ENCODE measurements around the gene BEAN1. TPM values are rescaled to one million over a fixed set of nuclear protein-coding genes. Genes with fewer than 3 reads are reported as not detected.

Gene BEAN1
- total and polyA plus RNA-seq, 8 donors, result 0.40 to 3.7 (median 0.55) TPM; not detected in 5

DNA sequence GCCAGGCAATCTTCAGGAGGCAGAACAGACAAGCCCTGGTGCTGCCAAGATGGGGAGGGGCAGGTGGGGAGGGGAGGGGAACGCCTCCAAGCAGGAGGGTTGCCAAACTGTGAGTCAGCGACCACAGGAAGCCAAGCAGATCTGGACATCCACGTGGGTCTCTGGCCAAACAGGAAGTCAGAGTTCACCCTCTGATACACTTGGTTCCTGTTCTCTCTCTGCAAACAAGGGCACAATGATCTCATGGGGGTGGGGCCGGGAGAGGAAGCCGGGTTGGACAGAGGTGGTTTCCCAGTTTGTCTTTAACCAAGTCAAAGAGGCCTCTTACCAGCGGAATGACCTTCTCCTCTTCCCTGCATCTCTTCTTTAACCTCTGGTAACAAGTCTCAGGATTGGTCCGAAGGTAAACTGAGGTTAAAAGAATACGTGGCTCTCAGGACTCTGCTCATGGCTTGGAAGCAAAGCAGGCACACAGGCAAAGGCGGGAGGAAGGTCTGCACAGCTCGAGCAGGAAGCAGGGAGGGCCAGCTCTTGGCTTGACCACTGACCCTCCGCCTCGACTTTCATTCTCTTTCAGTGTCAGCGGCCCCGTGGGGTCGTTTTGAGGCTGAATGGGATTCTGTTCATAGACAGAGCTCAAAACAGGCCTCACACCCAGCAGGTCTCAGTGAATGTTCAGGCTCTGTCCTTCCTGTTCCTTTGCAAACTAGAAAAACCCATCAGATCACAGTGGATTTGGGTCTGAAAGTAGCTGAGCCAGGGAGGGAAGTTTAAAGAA is 89.9 kb downstream of the BEAN1 start:
- peak; percentile 86 to 97 (median 88) for TF ChIP-seq POLR2AphosphoS5 (IDR thresholded peaks at IDR 0.05)
- TF ChIP-seq, protein P1, sequence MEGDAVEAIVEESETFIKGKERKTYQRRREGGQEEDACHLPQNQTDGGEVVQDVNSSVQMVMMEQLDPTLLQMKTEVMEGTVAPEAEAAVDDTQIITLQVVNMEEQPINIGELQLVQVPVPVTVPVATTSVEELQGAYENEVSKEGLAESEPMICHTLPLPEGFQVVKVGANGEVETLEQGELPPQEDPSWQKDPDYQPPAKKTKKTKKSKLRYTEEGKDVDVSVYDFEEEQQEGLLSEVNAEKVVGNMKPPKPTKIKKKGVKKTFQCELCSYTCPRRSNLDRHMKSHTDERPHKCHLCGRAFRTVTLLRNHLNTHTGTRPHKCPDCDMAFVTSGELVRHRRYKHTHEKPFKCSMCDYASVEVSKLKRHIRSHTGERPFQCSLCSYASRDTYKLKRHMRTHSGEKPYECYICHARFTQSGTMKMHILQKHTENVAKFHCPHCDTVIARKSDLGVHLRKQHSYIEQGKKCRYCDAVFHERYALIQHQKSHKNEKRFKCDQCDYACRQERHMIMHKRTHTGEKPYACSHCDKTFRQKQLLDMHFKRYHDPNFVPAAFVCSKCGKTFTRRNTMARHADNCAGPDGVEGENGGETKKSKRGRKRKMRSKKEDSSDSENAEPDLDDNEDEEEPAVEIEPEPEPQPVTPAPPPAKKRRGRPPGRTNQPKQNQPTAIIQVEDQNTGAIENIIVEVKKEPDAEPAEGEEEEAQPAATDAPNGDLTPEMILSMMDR (IDR thresholded peaks at IDR 0.05), result no peak
- intact Hi-C loops (cut with DNase I; ENCODE audit: low total_unique reads), result no loop called here
- 6 to 15% (median 11%) methylated on average over 15 of the region's 15 CpGs for WGBS, 5 donors
- H3K4me3 ChIP-seq, result peak overlapping the region in 3 of 4 donors; percentile 11 to 26 (median 25)
- DNase-seq, result peak; percentile 97 to 98
- peaks cover 57 to 82% (median 63%) of the 10 kb centered on the region in 4 donors for H3K4me1 ChIP-seq
- H3K9me3 ChIP-seq, result no peaks in the 10 kb centered on the region
- no peaks in the 10 kb centered on the region for H3K27me3 ChIP-seq
- peaks cover 0 to 41% (median 22%) of the 10 kb centered on the region in 4 donors for H3K36me3 ChIP-seq
- H3K27ac ChIP-seq, result peak overlapping the region; percentile 93 to 99 (median 97)

DNA sequence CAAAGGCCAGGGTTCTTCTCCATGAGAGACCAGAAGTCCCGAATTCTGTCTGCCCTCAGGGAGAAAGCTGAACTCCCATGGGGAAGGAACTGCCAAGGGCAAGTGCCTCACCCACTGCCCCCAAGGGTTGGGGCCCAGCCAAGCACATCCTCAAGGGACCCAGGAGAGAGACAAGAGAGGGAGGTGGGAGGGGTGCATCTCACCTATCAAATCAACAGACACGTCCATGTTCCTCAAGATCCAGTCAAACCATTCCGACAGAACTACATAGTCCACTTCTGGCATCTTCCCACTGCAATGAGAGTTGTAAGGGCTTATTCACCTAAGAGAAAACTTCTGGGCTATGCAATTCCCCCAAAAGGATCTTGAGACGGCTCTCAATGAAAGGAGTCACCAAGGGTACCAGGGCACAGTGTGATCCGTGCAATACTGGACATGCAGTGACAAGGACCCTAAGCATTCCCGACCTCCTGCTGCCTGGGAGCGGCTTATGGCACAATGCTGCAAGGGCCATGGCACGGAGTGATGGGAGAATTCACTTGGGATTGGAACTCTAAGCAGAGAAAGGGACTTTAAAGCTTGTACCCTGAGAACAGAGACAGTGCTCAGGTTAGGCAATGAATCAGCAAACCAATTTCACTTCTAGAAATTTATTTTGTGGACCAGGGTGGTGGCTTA is 90.6 kb downstream of the BEAN1 start:
- no peak for DNase-seq
- Histone ChIP-seq H3K27me3 (no peaks in the 10 kb centered on the region), H3K4me3 (peak overlapping the region in 2 of 4 donors; percentile 25 to 26), H3K4me1 (peaks cover 58 to 82% (median 63%) of the 10 kb centered on the region in 4 donors), H3K36me3 (peaks cover 0 to 48% (median 22%) of the 10 kb centered on the region in 4 donors), H3K27ac (peak overlapping the region; percentile 93 to 99 (median 97)), H3K9me3 (no peaks in the 10 kb centered on the region)
- intact Hi-C loops (cut with DNase I; ENCODE audit: low total_unique reads), result no loop called here
- WGBS, 5 donors, result 69 to 84% (median 79%) methylated on average over 8 of the region's 8 CpGs
- TF ChIP-seq, protein P1 (IDR thresholded peaks at IDR 0.05), result no peak
- no peak for TF ChIP-seq POLR2A (IDR thresholded peaks at IDR 0.05)
- no peak for TF ChIP-seq EP300 (IDR thresholded peaks at IDR 0.05)
- TF ChIP-seq POLR2AphosphoS5 (IDR thresholded peaks at IDR 0.05), result no peak

DNA sequence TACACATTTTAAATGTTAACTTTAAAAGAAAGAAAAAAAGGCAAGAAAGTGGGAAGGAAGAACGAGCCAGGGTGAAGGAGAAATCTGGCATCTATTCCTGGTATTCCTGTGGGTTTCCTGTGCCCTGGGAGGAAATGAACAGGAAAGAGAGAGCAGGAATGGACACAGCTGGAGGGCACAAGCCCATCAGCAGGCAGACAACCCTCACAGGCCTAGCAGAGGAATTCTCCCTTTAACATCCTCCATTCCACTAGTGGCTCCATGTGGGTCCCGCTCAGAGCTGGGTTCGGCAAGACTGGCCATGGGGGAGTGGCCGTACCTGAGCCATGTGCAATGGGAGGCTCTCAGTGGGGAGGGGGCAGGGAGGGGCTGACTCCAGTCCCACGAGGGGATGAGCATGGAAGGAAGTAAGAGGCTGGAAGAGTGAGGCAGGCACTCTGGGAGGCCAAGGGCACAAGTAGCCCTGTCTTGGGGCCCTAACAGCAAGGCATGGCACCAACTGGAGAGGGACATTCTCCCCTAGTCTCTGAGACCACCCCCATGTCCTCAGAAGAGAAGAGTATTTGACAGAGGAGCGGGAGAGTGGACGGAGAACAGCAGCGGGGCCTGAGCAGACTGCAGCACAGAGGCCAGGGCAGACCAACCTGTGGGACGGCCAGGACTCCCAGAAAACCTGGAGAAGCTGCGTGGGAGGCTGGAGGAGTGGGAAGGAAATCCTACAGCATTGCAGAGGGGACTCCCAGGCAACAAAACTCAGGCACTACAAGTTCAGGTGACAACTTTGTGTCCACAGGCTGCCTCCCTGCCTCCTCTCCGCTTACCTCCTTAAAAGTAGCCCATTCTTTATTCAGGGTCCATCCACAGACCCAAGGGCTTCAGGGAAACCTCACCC is 92.6 kb downstream of the BEAN1 start:
- Histone ChIP-seq H3K4me3 (no peak overlapping the region), H3K9me3 (no peaks in the 10 kb centered on the region), H3K27me3 (no peaks in the 10 kb centered on the region), H3K4me1 (peaks cover 61 to 94% (median 76%) of the 10 kb centered on the region in 4 donors), H3K27ac (peak overlapping the region; percentile 20 to 99 (median 97)), H3K36me3 (peaks cover 0 to 51% (median 22%) of the 10 kb centered on the region in 4 donors)
- TF ChIP-seq, protein P1 (IDR thresholded peaks at IDR 0.05), result no peak
- no peak for TF ChIP-seq POLR2AphosphoS5 (IDR thresholded peaks at IDR 0.05)
- TF ChIP-seq EP300 (IDR thresholded peaks at IDR 0.05), result no peak
- intact Hi-C loops (cut with DNase I; ENCODE audit: low total_unique reads), result no loop called here
- WGBS, 5 donors, result 88 to 92% (median 90%) methylated on average over 11 of the region's 11 CpGs
- DNase-seq, result no peak
